Liver (tissue), 9 donors: ENCODE data around the gene THRAP3. TPM values are rescaled to one million over a fixed set of nuclear protein-coding genes. Genes with fewer than 3 reads are reported as not detected.

ENCODE experiments used
- DNase-seq: peaks from one replicate; pipeline ENCODE4 v3.0.0-alpha.2; 2017; ENCODE audit warnings: low spot score
- H3K27ac ChIP-seq, 2 donors: one replicate each; pipeline ENCODE4 v1.7.0; 2013; ENCODE audit warnings: inconsistent platforms in 2 of 2, low read length in 2 of 2, control low read depth in 1 of 2, low read depth in 1 of 2, mild to moderate bottlenecking in 1 of 2
- H3K27me3 ChIP-seq, 4 donors: one replicate each; pipeline versions ENCODE4 v1.6.1 to v1.7.0; 2013; ENCODE audit warnings: low read length in 3 of 4, inconsistent platforms in 1 of 4, mild to moderate bottlenecking in 1 of 4, moderate library complexity in 1 of 4; ENCODE audit not compliant: control insufficient read depth in 4 of 4, insufficient read depth in 4 of 4
- H3K36me3 ChIP-seq, 4 donors: one replicate each; pipeline versions ENCODE4 v1.6.1 to v1.7.0; 2013; ENCODE audit warnings: low read length in 3 of 4, mild to moderate bottlenecking in 3 of 4, low read depth in 1 of 4, moderate library complexity in 1 of 4; ENCODE audit not compliant: control insufficient read depth in 4 of 4, insufficient read depth in 3 of 4
- H3K4me1 ChIP-seq, 4 donors: one replicate each; pipeline versions ENCODE4 v1.6.1 to v1.7.0; 2013; ENCODE audit warnings: low read length in 3 of 4, mild to moderate bottlenecking in 3 of 4, moderate library complexity in 1 of 4; ENCODE audit not compliant: control insufficient read depth in 4 of 4, insufficient read depth in 4 of 4
- H3K4me3 ChIP-seq, 3 donors: one replicate each; pipeline versions ENCODE4 v1.6.1 to v1.7.0; 2013; ENCODE audit warnings: low read length in 3 of 3, control low read depth in 1 of 3, low read depth in 1 of 3, mild to moderate bottlenecking in 1 of 3
- H3K9ac ChIP-seq, 2 donors: one replicate each; pipeline ENCODE4 v1.7.0; 2013; ENCODE audit warnings: low read length in 2 of 2, mild to moderate bottlenecking in 2 of 2, moderate library complexity in 2 of 2, control low read depth in 1 of 2, low read depth in 1 of 2
- H3K9me3 ChIP-seq, 4 donors: one replicate each; pipeline versions ENCODE4 v1.6.1 to v1.7.0; 2013; ENCODE audit warnings: low read length in 3 of 4; ENCODE audit not compliant: control insufficient read depth in 4 of 4
- EGR1 ChIP-seq, 2 donors: IDR thresholded peaks; 2 replicates each; pipeline ENCODE4 v1.6.1; 2016 to 2018; ENCODE audit warnings: antibody characterized with exemption in 2 of 2, low read depth in 2 of 2
- FOXA1 ChIP-seq: IDR thresholded peaks from 2 replicates; pipeline ENCODE4 v1.6.1; 2016; ENCODE audit warnings: antibody characterized with exemption
- FOXA2 ChIP-seq: IDR thresholded peaks from 2 replicates; pipeline ENCODE4 v1.6.1; 2016; ENCODE audit warnings: antibody characterized with exemption
- GABPA ChIP-seq, 2 donors: IDR thresholded peaks in 1 of 2; conservative IDR thresholded peaks in 1 of 2; 2 replicates each; pipeline ENCODE4 v1.6.1; 2016; ENCODE audit warnings: antibody characterized with exemption in 2 of 2, mild to moderate bottlenecking in 1 of 2, moderate library complexity in 1 of 2
- HNF4A ChIP-seq, 2 donors: conservative IDR thresholded peaks; 2 replicates each; pipeline ENCODE4 v1.6.1; 2016; ENCODE audit warnings: antibody characterized with exemption in 2 of 2, mild to moderate bottlenecking in 2 of 2
- HNF4G ChIP-seq: IDR thresholded peaks from 2 replicates; pipeline ENCODE4 v1.6.1; 2016; ENCODE audit warnings: antibody characterized with exemption
- JUND ChIP-seq, 2 donors: IDR thresholded peaks; 2 replicates each; pipeline ENCODE4 v1.6.1; 2016; ENCODE audit warnings: antibody characterized with exemption in 2 of 2
- NR2F2 ChIP-seq: IDR thresholded peaks from 2 replicates; pipeline ENCODE4 v1.6.1; 2016; ENCODE audit warnings: antibody characterized with exemption
- RAD21 ChIP-seq, 2 donors: IDR thresholded peaks; 2 replicates each; pipeline ENCODE4 v1.6.1; 2016; ENCODE audit warnings: antibody characterized with exemption in 2 of 2, mild to moderate bottlenecking in 2 of 2
- RXRA ChIP-seq, 2 donors: IDR thresholded peaks; 2 replicates each; pipeline ENCODE4 v1.6.1; 2017 to 2018; ENCODE audit warnings: antibody characterized with exemption in 2 of 2, mild to moderate bottlenecking in 1 of 2
- SP1 ChIP-seq: IDR thresholded peaks from 2 replicates; pipeline ENCODE4 v1.6.1; 2018; ENCODE audit warnings: antibody characterized with exemption, mild to moderate bottlenecking
- TAF1 ChIP-seq: conservative IDR thresholded peaks from 2 replicates; pipeline ENCODE4 v1.6.1; 2016; ENCODE audit warnings: antibody characterized with exemption, mild to moderate bottlenecking
- YY1 ChIP-seq: IDR thresholded peaks from 2 replicates; pipeline ENCODE4 v1.6.1; 2016; ENCODE audit warnings: antibody characterized with exemption, mild to moderate bottlenecking
- WGBS: extraction: QIAGEN DNeasy Blood & Tissue Kit; methylation state at CpG from one replicate; pipeline ENCODE4 v1.1.7; 2013; 5-methylcytosine and 5-hydroxymethylcytosine counted together
- polyA plus RNA-seq, 2 donors: library from polyadenylated mRNA; stranded (reverse) in 1 of 2; unstranded in 1 of 2; fragments of 200-250 nt in 1 of 2; fragments of >200 nt in 1 of 2; fragmentation: Nextera tagmentation in 1 of 2; extraction: Ambion mirVana in 1 of 2; gene quantifications; one replicate each; pipeline versions ENCODE4 v1.2.1 to v1.2.3, GENCODE V29; 2013 to 2015
- total RNA-seq, 2 donors: library from RNA; depleted of rRNA; stranded (reverse); fragments of >200 nt; gene quantifications; one replicate each; pipeline ENCODE4 v1.2.3, GENCODE V29; 2014
- TF ChIP-seq, protein P1 (sequence below): IDR thresholded peaks from 2 replicates; pipeline ENCODE4 v1.6.1; 2016; ENCODE audit warnings: antibody characterized with exemption
- TF ChIP-seq, protein P2 (sequence below): IDR thresholded peaks from 2 replicates; pipeline ENCODE4 v1.6.1; 2016; ENCODE audit warnings: antibody characterized with exemption
- TF ChIP-seq, protein P3 (sequence below): IDR thresholded peaks from 2 replicates; pipeline ENCODE4 v1.6.1; 2016; ENCODE audit warnings: antibody characterized with exemption, mild to moderate bottlenecking
- TF ChIP-seq, protein P4 (sequence below): fragments of 150-350 bp; IDR thresholded peaks from 2 replicates; pipeline ENCODE4 v1.5.1; 2017; ENCODE audit warnings: improper control_type of control experiment, low read depth, low read length; ENCODE audit not compliant: missing input control
- TF ChIP-seq, protein P5 (sequence below): IDR thresholded peaks from 2 replicates; pipeline ENCODE4 v1.6.1; 2016; ENCODE audit warnings: antibody characterized with exemption
- donor health status: healthy.
- donor health status: healthy.
- donor health status: healthy.
- donor health status: healthy.
- donor health status: healthy.

THRAP3 gene
- total and polyA plus RNA-seq, 4 donors = 21.3 to 55.1 (median 45.8) TPM

DNA sequence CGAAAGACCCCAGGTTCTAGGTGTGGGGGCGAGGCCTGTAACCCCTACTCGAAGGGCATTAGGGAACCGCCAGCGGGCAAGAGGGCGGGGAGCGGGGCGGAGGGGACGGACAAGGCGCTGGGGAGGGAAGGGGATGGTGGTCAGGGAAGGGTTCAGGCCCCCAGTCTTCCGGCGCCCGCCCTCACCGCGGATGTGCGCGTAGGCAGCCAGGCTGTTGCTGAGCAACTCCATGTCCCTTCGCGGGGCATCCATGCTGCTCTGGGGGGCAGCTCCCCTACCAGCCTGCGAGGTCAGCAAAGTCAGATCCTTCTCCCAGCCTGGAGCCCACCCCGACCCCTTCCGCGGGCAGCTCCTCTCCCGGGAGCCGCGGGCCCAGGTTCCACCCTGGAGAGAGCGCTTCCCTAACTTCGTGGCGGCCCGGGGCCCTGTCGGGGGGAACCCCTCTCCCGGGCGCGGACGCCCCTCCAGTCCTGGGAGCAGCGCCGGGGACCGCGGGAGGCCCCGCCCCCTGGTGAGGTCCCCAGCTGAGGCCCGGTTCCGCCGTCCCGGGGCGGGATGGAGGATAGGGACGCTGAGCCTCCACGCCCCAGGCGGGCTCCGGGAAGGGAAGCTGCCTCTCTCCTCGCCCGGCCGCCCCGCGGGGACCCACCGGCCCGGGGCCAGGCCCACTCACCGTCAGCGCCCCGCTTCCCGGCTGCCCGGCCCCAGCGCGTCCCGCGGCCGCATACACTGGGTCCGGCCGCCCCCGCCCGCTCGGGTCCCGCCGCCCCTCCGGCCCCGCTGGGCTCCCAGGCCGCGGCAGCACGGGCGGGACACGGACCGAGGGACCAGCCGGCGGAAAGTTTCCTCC, 98.8 kb downstream of the THRAP3 start:
- Histone ChIP-seq H3K27me3 (no peaks in the 10 kb centered on the region), H3K4me3 (peak overlapping the region; percentile 32 to 82 (median 47)), H3K9ac (peak overlapping the region in 1 of 2 donors; percentile 45), H3K4me1 (peaks cover 5 to 25% (median 13%) of the 10 kb centered on the region in 4 donors), H3K9me3 (no peaks in the 10 kb centered on the region), H3K27ac (peak overlapping the region; percentile 28 to 78), H3K36me3 (no peaks in the 10 kb centered on the region)
- TF ChIP-seq HNF4A (conservative IDR thresholded peaks at IDR 0.05) (no peak), RAD21 (IDR thresholded peaks at IDR 0.05) (no peak), JUND (IDR thresholded peaks at IDR 0.05) (no peak), SP1 (no peak), TAF1 (no peak), FOXA1 (no peak), HNF4G (no peak), RXRA (IDR thresholded peaks at IDR 0.05) (no peak), NR2F2 (no peak), FOXA2 (no peak), YY1 (no peak), EGR1 (IDR thresholded peaks at IDR 0.05; ENCODE audit: low read depth in 2 of 2) (no peak), GABPA (IDR thresholded peaks at IDR 0.05 in 1 of 2, conservative IDR thresholded peaks at IDR 0.05 in 1 of 2) (no peak)
- TF ChIP-seq, protein P1, sequence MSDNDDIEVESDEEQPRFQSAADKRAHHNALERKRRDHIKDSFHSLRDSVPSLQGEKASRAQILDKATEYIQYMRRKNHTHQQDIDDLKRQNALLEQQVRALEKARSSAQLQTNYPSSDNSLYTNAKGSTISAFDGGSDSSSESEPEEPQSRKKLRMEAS = no peak
- TF ChIP-seq, protein P2, sequence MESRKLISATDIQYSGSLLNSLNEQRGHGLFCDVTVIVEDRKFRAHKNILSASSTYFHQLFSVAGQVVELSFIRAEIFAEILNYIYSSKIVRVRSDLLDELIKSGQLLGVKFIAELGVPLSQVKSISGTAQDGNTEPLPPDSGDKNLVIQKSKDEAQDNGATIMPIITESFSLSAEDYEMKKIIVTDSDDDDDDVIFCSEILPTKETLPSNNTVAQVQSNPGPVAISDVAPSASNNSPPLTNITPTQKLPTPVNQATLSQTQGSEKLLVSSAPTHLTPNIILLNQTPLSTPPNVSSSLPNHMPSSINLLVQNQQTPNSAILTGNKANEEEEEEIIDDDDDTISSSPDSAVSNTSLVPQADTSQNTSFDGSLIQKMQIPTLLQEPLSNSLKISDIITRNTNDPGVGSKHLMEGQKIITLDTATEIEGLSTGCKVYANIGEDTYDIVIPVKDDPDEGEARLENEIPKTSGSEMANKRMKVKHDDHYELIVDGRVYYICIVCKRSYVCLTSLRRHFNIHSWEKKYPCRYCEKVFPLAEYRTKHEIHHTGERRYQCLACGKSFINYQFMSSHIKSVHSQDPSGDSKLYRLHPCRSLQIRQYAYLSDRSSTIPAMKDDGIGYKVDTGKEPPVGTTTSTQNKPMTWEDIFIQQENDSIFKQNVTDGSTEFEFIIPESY = no peak
- TF ChIP-seq, protein P3, sequence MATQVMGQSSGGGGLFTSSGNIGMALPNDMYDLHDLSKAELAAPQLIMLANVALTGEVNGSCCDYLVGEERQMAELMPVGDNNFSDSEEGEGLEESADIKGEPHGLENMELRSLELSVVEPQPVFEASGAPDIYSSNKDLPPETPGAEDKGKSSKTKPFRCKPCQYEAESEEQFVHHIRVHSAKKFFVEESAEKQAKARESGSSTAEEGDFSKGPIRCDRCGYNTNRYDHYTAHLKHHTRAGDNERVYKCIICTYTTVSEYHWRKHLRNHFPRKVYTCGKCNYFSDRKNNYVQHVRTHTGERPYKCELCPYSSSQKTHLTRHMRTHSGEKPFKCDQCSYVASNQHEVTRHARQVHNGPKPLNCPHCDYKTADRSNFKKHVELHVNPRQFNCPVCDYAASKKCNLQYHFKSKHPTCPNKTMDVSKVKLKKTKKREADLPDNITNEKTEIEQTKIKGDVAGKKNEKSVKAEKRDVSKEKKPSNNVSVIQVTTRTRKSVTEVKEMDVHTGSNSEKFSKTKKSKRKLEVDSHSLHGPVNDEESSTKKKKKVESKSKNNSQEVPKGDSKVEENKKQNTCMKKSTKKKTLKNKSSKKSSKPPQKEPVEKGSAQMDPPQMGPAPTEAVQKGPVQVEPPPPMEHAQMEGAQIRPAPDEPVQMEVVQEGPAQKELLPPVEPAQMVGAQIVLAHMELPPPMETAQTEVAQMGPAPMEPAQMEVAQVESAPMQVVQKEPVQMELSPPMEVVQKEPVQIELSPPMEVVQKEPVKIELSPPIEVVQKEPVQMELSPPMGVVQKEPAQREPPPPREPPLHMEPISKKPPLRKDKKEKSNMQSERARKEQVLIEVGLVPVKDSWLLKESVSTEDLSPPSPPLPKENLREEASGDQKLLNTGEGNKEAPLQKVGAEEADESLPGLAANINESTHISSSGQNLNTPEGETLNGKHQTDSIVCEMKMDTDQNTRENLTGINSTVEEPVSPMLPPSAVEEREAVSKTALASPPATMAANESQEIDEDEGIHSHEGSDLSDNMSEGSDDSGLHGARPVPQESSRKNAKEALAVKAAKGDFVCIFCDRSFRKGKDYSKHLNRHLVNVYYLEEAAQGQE = no peak
- TF ChIP-seq, protein P4, sequence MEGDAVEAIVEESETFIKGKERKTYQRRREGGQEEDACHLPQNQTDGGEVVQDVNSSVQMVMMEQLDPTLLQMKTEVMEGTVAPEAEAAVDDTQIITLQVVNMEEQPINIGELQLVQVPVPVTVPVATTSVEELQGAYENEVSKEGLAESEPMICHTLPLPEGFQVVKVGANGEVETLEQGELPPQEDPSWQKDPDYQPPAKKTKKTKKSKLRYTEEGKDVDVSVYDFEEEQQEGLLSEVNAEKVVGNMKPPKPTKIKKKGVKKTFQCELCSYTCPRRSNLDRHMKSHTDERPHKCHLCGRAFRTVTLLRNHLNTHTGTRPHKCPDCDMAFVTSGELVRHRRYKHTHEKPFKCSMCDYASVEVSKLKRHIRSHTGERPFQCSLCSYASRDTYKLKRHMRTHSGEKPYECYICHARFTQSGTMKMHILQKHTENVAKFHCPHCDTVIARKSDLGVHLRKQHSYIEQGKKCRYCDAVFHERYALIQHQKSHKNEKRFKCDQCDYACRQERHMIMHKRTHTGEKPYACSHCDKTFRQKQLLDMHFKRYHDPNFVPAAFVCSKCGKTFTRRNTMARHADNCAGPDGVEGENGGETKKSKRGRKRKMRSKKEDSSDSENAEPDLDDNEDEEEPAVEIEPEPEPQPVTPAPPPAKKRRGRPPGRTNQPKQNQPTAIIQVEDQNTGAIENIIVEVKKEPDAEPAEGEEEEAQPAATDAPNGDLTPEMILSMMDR = no peak
- TF ChIP-seq, protein P5, sequence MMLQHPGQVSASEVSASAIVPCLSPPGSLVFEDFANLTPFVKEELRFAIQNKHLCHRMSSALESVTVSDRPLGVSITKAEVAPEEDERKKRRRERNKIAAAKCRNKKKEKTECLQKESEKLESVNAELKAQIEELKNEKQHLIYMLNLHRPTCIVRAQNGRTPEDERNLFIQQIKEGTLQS = no peak
- no peak for DNase-seq
- 11% methylated on average over 83 of the region's 83 CpGs for WGBS
